HCT116 (cell line): ENCODE measurements around the gene FLRT1. TPM values are rescaled to one million over a fixed set of nuclear protein-coding genes. Genes with fewer than 3 reads are reported as not detected.

Experiments
- ATAC-seq: fragments of 200-7000 bp; cut with Tn5 transposase; 2 replicates; pipeline ENCODE4 v1.9.1; 2020; ENCODE audit warnings: mild to moderate bottlenecking, moderate library complexity
- BruUV-seq: library from RNA; stranded (reverse); fragments of 400-500 nt; replicated peaks from 2 replicates; lab custom pipeline; 2021; lab: Mats Ljungman, UMichigan
- CTCF ChIA-PET: fragments of 300-600 bp; sonication (Branson Sonifier 250); formaldehyde crosslinking; loops from one replicate; lab custom pipeline; 2021; ENCODE audit warnings: antibody characterized with exemption; lab: Charles Lee
- POLR2A ChIA-PET: fragments of 300-600, 350-600 bp; sonication (Branson Sonifier 250); formaldehyde crosslinking; loops from one replicate; lab custom pipeline; 2021; ENCODE audit warnings: antibody characterized with exemption; lab: Charles Lee
- RAD21 ChIA-PET, 2 experiments: fragments of 300-600 bp; sonication (Branson Sonifier 250); formaldehyde crosslinking; loops; one replicate each; lab custom pipeline; 2023; ENCODE audit warnings: low total read pairs in 2 of 2; ENCODE audit not compliant: uncharacterized antibody in 2 of 2, unreplicated experiment in 2 of 2, low non-redundant PET in 1 of 2; lab: Charles Lee
- DNase-seq: peaks from one replicate; pipeline ENCODE4 v3.0.0-alpha.2; 2010; ENCODE audit warnings: low read depth, low spot score
- H2AFZ ChIP-seq: fragments of 200-600 bp; shearing (Covaris generic), sonication (generic); 2 replicates; pipeline ENCODE4 v1.6.1; 2017; ENCODE audit warnings: low read depth, mixed run types, mixed read lengths, antibody characterized with exemption, low read length; ENCODE audit not compliant: poor library complexity, severe bottlenecking
- H3K27ac ChIP-seq: 2 replicates; pipeline ENCODE4 v1.5.1; 2012; ENCODE audit warnings: low read depth, low read length
- H3K27me3 ChIP-seq: fragments of 200-600 bp; sonication (generic); 2 replicates; pipeline ENCODE4 v1.6.1; 2016; ENCODE audit warnings: mixed run types, low read length, mixed read lengths; ENCODE audit not compliant: insufficient read depth
- H3K36me3 ChIP-seq, 2 experiments: fragments of 200-500 bp in 1 of 2; fragments of 200-600 bp in 1 of 2; sonication (Bioruptor generic) in 1 of 2; sonication (generic) in 1 of 2; 2 replicates each; pipeline versions ENCODE4 v1.5.1 to v1.6.1; 2014 to 2016; ENCODE audit warnings: low read length in 2 of 2, inconsistent platforms in 1 of 2, mixed read lengths in 1 of 2, mixed run types in 1 of 2; ENCODE audit not compliant: insufficient read depth in 2 of 2, control insufficient read depth in 1 of 2
- H3K4me1 ChIP-seq, 2 experiments: fragments of 200-600 bp in 1 of 2; sonication (generic) in 1 of 2; 2 replicates each; pipeline versions ENCODE4 v1.5.1 to v1.6.1; 2012 to 2017; ENCODE audit warnings: low read length in 2 of 2, inconsistent platforms in 1 of 2, mild to moderate bottlenecking in 1 of 2, mixed read lengths in 1 of 2, mixed run types in 1 of 2, moderate library complexity in 1 of 2; ENCODE audit not compliant: insufficient read depth in 2 of 2, control insufficient read depth in 1 of 2
- H3K4me2 ChIP-seq: fragments of 200-600 bp; sonication (generic); 2 replicates; pipeline ENCODE4 v1.6.1; 2017; ENCODE audit warnings: mixed run types, low read length, mixed read lengths
- H3K4me3 ChIP-seq, 2 experiments: fragments of 200-600 bp in 1 of 2; sonication (generic) in 1 of 2; replicated peaks in 1 of 2; 2 replicates each; pipeline ENCODE4 v1.5.1; 2011 to 2016; ENCODE audit warnings: low read length in 2 of 2, control low read depth in 1 of 2, low read depth in 1 of 2, mild to moderate bottlenecking in 1 of 2, mixed read lengths in 1 of 2, mixed run types in 1 of 2
- H3K79me2 ChIP-seq: fragments of 200-600 bp; sonication (generic); 2 replicates; pipeline ENCODE4 v1.6.1; 2017; ENCODE audit warnings: mild to moderate bottlenecking, mixed run types, low read length, moderate library complexity, mixed read lengths; ENCODE audit not compliant: insufficient read depth
- H3K9ac ChIP-seq: fragments of 200-600 bp; sonication (generic); 2 replicates; pipeline ENCODE4 v1.6.1; 2016; ENCODE audit warnings: low read length, mixed read lengths
- H3K9me2 ChIP-seq: fragments of 200-600 bp; sonication (generic), shearing (Covaris generic); 2 replicates; pipeline ENCODE4 v1.6.1; 2017; ENCODE audit warnings: mixed run types, mild to moderate bottlenecking, moderate library complexity; ENCODE audit not compliant: insufficient read depth
- H3K9me3 ChIP-seq, 2 experiments: fragments of 200-500 bp in 1 of 2; fragments of 200-600 bp in 1 of 2; sonication (Bioruptor generic) in 1 of 2; sonication (generic) in 1 of 2; 2 replicates each; pipeline ENCODE4 v1.6.1; 2014 to 2017; ENCODE audit warnings: low read length in 2 of 2, mixed read lengths in 2 of 2, inconsistent platforms in 1 of 2, low read depth in 1 of 2, mild to moderate bottlenecking in 1 of 2, mixed run types in 1 of 2, moderate library complexity in 1 of 2; ENCODE audit not compliant: control insufficient read depth in 1 of 2, insufficient read depth in 1 of 2
- H4K20me1 ChIP-seq: fragments of 200-600 bp; sonication (generic), shearing (Covaris generic); 2 replicates; pipeline ENCODE4 v1.6.1; 2017; ENCODE audit warnings: mixed run types, mild to moderate bottlenecking, moderate library complexity; ENCODE audit not compliant: insufficient read depth
- ATF3 ChIP-seq: IDR thresholded peaks from 2 replicates; pipeline ENCODE4 v1.6.1; 2012
- CTCF ChIP-seq, 3 experiments: fragments of 200-600 bp in 1 of 3; sonication (generic) in 1 of 3; IDR thresholded peaks in 2 of 3; conservative IDR thresholded peaks in 1 of 3; 2 replicates each; pipeline ENCODE4 v1.5.1; 2012 to 2017; ENCODE audit warnings: low read depth in 2 of 3, low read length in 2 of 3, antibody characterized with exemption in 1 of 3, borderline replicate concordance in 1 of 3, control low read depth in 1 of 3, mild to moderate bottlenecking in 1 of 3, mixed read lengths in 1 of 3, mixed run types in 1 of 3, moderate library complexity in 1 of 3; ENCODE audit not compliant: insufficient read depth in 1 of 3
- EGR1 ChIP-seq: IDR thresholded peaks from 2 replicates; pipeline ENCODE4 v1.6.1; 2012; ENCODE audit warnings: low read depth
- EZH2 ChIP-seq: fragments of 200-600 bp; sonication (generic); IDR thresholded peaks from 2 replicates; pipeline ENCODE4 v1.6.1; 2017; ENCODE audit warnings: antibody characterized with exemption, mixed run types
- JUND ChIP-seq: IDR thresholded peaks from 2 replicates; pipeline ENCODE4 v1.6.1; 2012
- SIN3A ChIP-seq: IDR thresholded peaks from 2 replicates; pipeline ENCODE4 v1.6.1; 2012; ENCODE audit warnings: low read depth
- SP1 ChIP-seq: IDR thresholded peaks from 2 replicates; pipeline ENCODE4 v1.6.1; 2012; ENCODE audit warnings: low read depth
- SRF ChIP-seq: IDR thresholded peaks from 2 replicates; pipeline ENCODE4 v1.6.1; 2012; ENCODE audit warnings: low read depth
- TCF7L2 ChIP-seq: IDR thresholded peaks from 2 replicates; pipeline ENCODE4 v1.7.0; 2011; ENCODE audit warnings: borderline replicate concordance, inconsistent platforms; ENCODE audit not compliant: insufficient read depth, insufficient read length; ENCODE audit errors: extremely low read depth
- ZNF274 ChIP-seq: fragments of 200-500 bp; sonication (Bioruptor generic); IDR thresholded peaks from 2 replicates; pipeline ENCODE4 v1.6.1; 2014; ENCODE audit warnings: mild to moderate bottlenecking, low read depth, low read length, inconsistent platforms
- intact Hi-C: fragments of 100-400 bp; cut with micrococcal nuclease; formaldehyde crosslinking; loops from 2 replicates; pipeline ENCODE4 v1.10.0; 2022
- total RNA-seq: library from RNA; stranded (reverse); gene quantifications from one replicate; pipeline ENCODE4 v1.2.1, GENCODE V29; 2021; ENCODE audit not compliant: unreplicated experiment

FLRT1 gene
- total RNA-seq, 1 experiment from 2014 or later = 0.15 TPM

GRCh38 chr11:64081745-64082442 is 46.2 kb downstream of the FLRT1 start:
- DNase-seq (no peak), ATAC-seq (no peak)
- Histone ChIP-seq H3K9me3 (no peaks in the 10 kb centered on the region), H3K27me3 (no peaks in the 10 kb centered on the region), H3K36me3 (no peaks in the 10 kb centered on the region), H2AFZ (no peak overlapping the region), H3K4me2 (no peak overlapping the region), H3K4me3 (no peak overlapping the region), H3K79me2 (no peaks in the 10 kb centered on the region), H3K4me1 (no peaks in the 10 kb centered on the region), H3K9ac (no peak overlapping the region), H3K9me2 (no peaks in the 10 kb centered on the region), H3K27ac (no peak overlapping the region), H4K20me1 (no peaks in the 10 kb centered on the region)
- TF ChIP-seq SRF (no peak), SP1 (no peak), EZH2 (no peak), TCF7L2 (no peak), ZNF274 (no peak), SIN3A (no peak), JUND (no peak), CTCF (IDR thresholded peaks at IDR 0.05 in 2 of 3, conservative IDR thresholded peaks at IDR 0.05 in 1 of 3; ENCODE audit: borderline replicate concordance in 1 of 3, insufficient read depth in 1 of 3, low read depth in 2 of 3, low read length in 2 of 3) (no peak), EGR1 (no peak), ATF3 (no peak)
- ChIA-PET RAD21 (no interaction called here), CTCF (no interaction called here), POLR2A (no interaction called here)
- intact Hi-C loops = no loop called here
- no TSS peak for BruUV-seq
